H1 (cell line): ENCODE measurements around the gene BABAM2. TPM values are rescaled to one million over a fixed set of nuclear protein-coding genes. Genes with fewer than 3 reads are reported as not detected.

Source experiments
- EGR1 ChIP-seq: IDR thresholded peaks from 2 replicates; pipeline ENCODE4 v1.6.1; 2011; ENCODE audit warnings: low read depth, low read length, borderline replicate concordance
- HDAC2 ChIP-seq, 2 experiments: fragments of 300-600 bp in 1 of 2; sonication (generic) in 1 of 2; IDR thresholded peaks; 2 replicates each; pipeline ENCODE4 v1.6.1; 2011 to 2012; ENCODE audit warnings: low read depth in 2 of 2, low read length in 2 of 2, mild to moderate bottlenecking in 2 of 2, moderate library complexity in 2 of 2, borderline replicate concordance in 1 of 2, inconsistent platforms in 1 of 2
- HDAC6 ChIP-seq: IDR thresholded peaks from one replicate; pipeline ENCODE4 v1.7.1; 2012; ENCODE audit warnings: low read depth, mild to moderate bottlenecking, inconsistent platforms, low read length, moderate library complexity
- MAX ChIP-seq: IDR thresholded peaks from 2 replicates; pipeline ENCODE4 v1.6.1; 2012; ENCODE audit warnings: inconsistent platforms
- RXRA ChIP-seq: IDR thresholded peaks from 2 replicates; pipeline ENCODE4 v1.6.1; 2011; ENCODE audit warnings: low read depth, mild to moderate bottlenecking, low read length, moderate library complexity; ENCODE audit not compliant: insufficient read depth
- polyA plus RNA-seq, 7 experiments: library from polyadenylated mRNA; depleted of rRNA in 3 of 7; stranded (reverse) in 5 of 7; unstranded in 2 of 7; fragments of >200 nt in 5 of 7; fragments of 200-250 nt in 2 of 7; gene quantifications; 1 replicate in 5 of 7; 2 replicates in 1 of 7; 4 replicates in 1 of 7; pipeline versions ENCODE4 v1.2.1 to v1.2.3, GENCODE V29; 2011 to 2013; ENCODE audit warnings: missing spikeins in 2 of 7, mixed read lengths in 2 of 7
- total RNA-seq: library from RNA; stranded (reverse); fragmentation: NEBNext Ultra II Directional; extraction: Animal tissue kit (Norgen Biotek cat#: 25700); gene quantifications from 2 replicates; pipeline ENCODE4 v1.2.1, GENCODE V29; 2021
- TF ChIP-seq, protein P1 (sequence below): IDR thresholded peaks from 2 replicates; pipeline ENCODE4 v1.6.1; 2011; ENCODE audit warnings: low read depth, mild to moderate bottlenecking, low read length; ENCODE audit not compliant: insufficient read depth

BABAM2 gene
- total and polyA plus RNA-seq, 2 of the 8 experiments (the other 6 are each of a cell fraction or from before 2014, with no cell fraction given), result 15.8 to 20.9 TPM

DNA sequence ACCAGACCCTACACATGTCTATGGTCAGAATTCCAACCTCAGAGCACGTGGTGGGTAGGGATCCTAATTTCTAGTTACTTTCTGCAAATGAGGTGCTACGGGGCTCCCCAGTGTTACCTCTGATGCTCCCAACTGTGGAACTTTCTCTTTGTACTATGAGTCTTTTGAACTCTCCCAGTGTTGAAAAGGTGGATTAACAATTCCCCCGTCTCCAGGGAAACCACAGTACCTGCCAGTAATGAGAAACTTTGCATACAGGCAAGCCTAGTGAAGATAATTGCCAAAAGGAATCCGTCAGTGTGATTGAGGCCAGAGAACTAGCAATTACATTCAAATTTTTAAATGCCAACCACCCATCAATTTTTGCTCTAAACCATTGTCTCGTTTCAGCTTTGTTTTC lies 373.2 kb downstream of the BABAM2 start (continued):
- TF ChIP-seq MAX (no peak), EGR1 (no peak), RXRA (no peak), HDAC2 (IDR thresholded peaks at IDR 0.05; ENCODE audit: borderline replicate concordance in 1 of 2, low read depth in 2 of 2, low read length in 2 of 2) (no peak), HDAC6 (no peak)
- TF ChIP-seq, protein P1, sequence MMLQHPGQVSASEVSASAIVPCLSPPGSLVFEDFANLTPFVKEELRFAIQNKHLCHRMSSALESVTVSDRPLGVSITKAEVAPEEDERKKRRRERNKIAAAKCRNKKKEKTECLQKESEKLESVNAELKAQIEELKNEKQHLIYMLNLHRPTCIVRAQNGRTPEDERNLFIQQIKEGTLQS, result no peak
